Activated naive CD4-positive, alpha-beta T cell treated with anti-CD3 and anti-CD28 coated beads, Interleukin-2, amount 10 ng/mL, durations not matched to agents 7 days and 5 days (primary cell): ENCODE results near the gene CAVIN1.
"Not testable (repeated sequence)": the region's sequence is repeated elsewhere in the genome, so short reads cannot be mapped to it uniquely, and the experiment has no call there.

Experiments used
- CTCF ChIA-PET: fragments of 350-600 bp; sonication (Branson Sonifier 250); formaldehyde crosslinking; loops from one replicate; lab custom pipeline; 2021; ENCODE audit warnings: antibody characterized with exemption; lab: Charles Lee
- DNase-seq: peaks from one replicate; pipeline ENCODE4 v3.0.0-alpha.2; 2020
- H3K27ac Mint-ChIP-seq: one replicate; pipeline ENCODE4 v1.8.0; 2021; ENCODE audit warnings: mild to moderate bottlenecking, moderate library complexity, mixed read lengths
- H3K27me3 Mint-ChIP-seq: one replicate; pipeline ENCODE4 v1.8.0; 2021; ENCODE audit warnings: mild to moderate bottlenecking, mixed read lengths
- H3K36me3 Mint-ChIP-seq: one replicate; pipeline ENCODE4 v1.8.0; 2021; ENCODE audit warnings: mixed read lengths
- H3K4me1 Mint-ChIP-seq: one replicate; pipeline ENCODE4 v1.8.0; 2021; ENCODE audit warnings: mixed read lengths
- H3K4me3 Mint-ChIP-seq: one replicate; pipeline ENCODE4 v1.8.0; 2021; ENCODE audit warnings: mild to moderate bottlenecking, moderate library complexity, mixed read lengths
- H3K9me3 Mint-ChIP-seq: one replicate; pipeline ENCODE4 v1.8.0; 2021; ENCODE audit warnings: mixed read lengths

Gene CAVIN1

GRCh38 chr17:42449838-42450237 is 26.8 kb upstream of the CAVIN1 start:
- H3K4me1 Mint-ChIP-seq, H3K9me3 Mint-ChIP-seq, H3K36me3 Mint-ChIP-seq, H3K27ac Mint-ChIP-seq, DNase-seq, CTCF ChIA-PET, H3K4me3 Mint-ChIP-seq: not testable (repeated sequence)
- peaks cover 37% of the 10 kb centered on the region for H3K27me3 Mint-ChIP-seq

GRCh38 chr17:42449176-42449575 is 26.1 kb upstream of the CAVIN1 start:
- H3K4me1 Mint-ChIP-seq, H3K4me3 Mint-ChIP-seq, H3K9me3 Mint-ChIP-seq, H3K27ac Mint-ChIP-seq, H3K36me3 Mint-ChIP-seq, CTCF ChIA-PET, DNase-seq: not testable (repeated sequence)
- peaks cover 36% of the 10 kb centered on the region for H3K27me3 Mint-ChIP-seq

- H3K4me1 Mint-ChIP-seq = peaks cover 8% of the 10 kb centered on the region
- CTCF ChIA-PET = interaction anchor here (1.2 to 10.1 kb wide), 4 partner anchors 14 to 76 kb away, joined by 3 to 76 read pairs (median 5); no protein-coding TSS in a partner anchor
- no peaks in the 10 kb centered on the region for H3K9me3 Mint-ChIP-seq
- H3K36me3 Mint-ChIP-seq = no peaks in the 10 kb centered on the region
- H3K27ac Mint-ChIP-seq = no peak overlapping the region
- no peak for DNase-seq
- peaks cover 43% of the 10 kb centered on the region for H3K27me3 Mint-ChIP-seq
- H3K4me3 Mint-ChIP-seq = no peak overlapping the region
Observed at GRCh38 chr17:42442196-42442565, 19.1 kb upstream of the CAVIN1 start.

- Mint-ChIP-seq H3K36me3 (no peaks in the 10 kb centered on the region), H3K4me3 (no peak overlapping the region), H3K27me3 (peaks cover 41% of the 10 kb centered on the region), H3K27ac (no peak overlapping the region), H3K4me1 (peaks cover 8% of the 10 kb centered on the region), H3K9me3 (no peaks in the 10 kb centered on the region)
- CTCF ChIA-PET = interaction anchor here (0.9 to 10.1 kb wide), 9 partner anchors 8 to 77 kb away, joined by 3 to 76 read pairs (median 3); no protein-coding TSS in a partner anchor
- no peak for DNase-seq
Observed at GRCh38 chr17:42441371-42442195, 18.5 kb upstream of the CAVIN1 start.

- CTCF ChIA-PET = interaction anchor here (0.8 to 10.1 kb wide), 10 partner anchors 11 to 80 kb away, joined by 3 to 76 read pairs (median 4); partner anchors contain the start of gene CAVIN1
- no peaks in the 10 kb centered on the region for H3K36me3 Mint-ChIP-seq
- H3K9me3 Mint-ChIP-seq = no peaks in the 10 kb centered on the region
- H3K27ac Mint-ChIP-seq = no peak overlapping the region
- peak; percentile 66 for DNase-seq
- peaks cover 8% of the 10 kb centered on the region for H3K4me1 Mint-ChIP-seq
- peaks cover 30% of the 10 kb centered on the region for H3K27me3 Mint-ChIP-seq
- no peak overlapping the region for H3K4me3 Mint-ChIP-seq
Observed at GRCh38 chr17:42438600-42439567, 15.8 kb upstream of the CAVIN1 start.

GRCh38 chr17:42436391-42436790 is 13.3 kb upstream of the CAVIN1 start:
- peaks cover 1% of the 10 kb centered on the region for H3K4me1 Mint-ChIP-seq
- CTCF ChIA-PET = interaction anchor here (10.1 kb wide), 1 partner anchor 82 kb away, joined by 76 read pairs; no protein-coding TSS in a partner anchor
- no peak overlapping the region for H3K4me3 Mint-ChIP-seq

GRCh38 chr17:42431758-42432161 is 8.7 kb upstream of the CAVIN1 start:
- Mint-ChIP-seq H3K9me3 (no peaks in the 10 kb centered on the region), H3K27me3 (peaks cover 59% of the 10 kb centered on the region), H3K4me1 (no peaks in the 10 kb centered on the region), H3K36me3 (no peaks in the 10 kb centered on the region), H3K4me3 (no peak overlapping the region), H3K27ac (no peak overlapping the region)
- no peak for DNase-seq
- CTCF ChIA-PET = interaction anchor here (1.0 to 1.8 kb wide), 4 partner anchors 12 to 118 kb away, joined by 3 to 5 read pairs (median 4); no protein-coding TSS in a partner anchor

More at GRCh38 chr17:42436391-42436790, 13.3 kb upstream of the CAVIN1 start:
- DNase-seq = no peak
- H3K27ac Mint-ChIP-seq = no peak overlapping the region
- H3K36me3 Mint-ChIP-seq = no peaks in the 10 kb centered on the region
- H3K27me3 Mint-ChIP-seq = peaks cover 29% of the 10 kb centered on the region
- no peaks in the 10 kb centered on the region for H3K9me3 Mint-ChIP-seq

- Mint-ChIP-seq H3K4me1 (no peaks in the 10 kb centered on the region), H3K27ac (no peak overlapping the region), H3K36me3 (no peaks in the 10 kb centered on the region), H3K4me3 (no peak overlapping the region), H3K9me3 (no peaks in the 10 kb centered on the region), H3K27me3 (peaks cover 76% of the 10 kb centered on the region)
- CTCF ChIA-PET = interaction anchor here (0.8 to 4.1 kb wide), 5 partner anchors 11 to 98 kb away, joined by 4 to 36 read pairs (median 5); no protein-coding TSS in a partner anchor
- DNase-seq = no peak
Observed at GRCh38 chr17:42429726-42430447, 6.8 kb upstream of the CAVIN1 start.

- CTCF ChIA-PET = interaction anchor here (0.7 to 4.1 kb wide), 9 partner anchors 10 to 208 kb away, joined by 3 to 36 read pairs (median 4); no protein-coding TSS in a partner anchor
- Mint-ChIP-seq H3K9me3 (no peaks in the 10 kb centered on the region), H3K27me3 (peaks cover 86% of the 10 kb centered on the region), H3K36me3 (no peaks in the 10 kb centered on the region), H3K27ac (no peak overlapping the region), H3K4me1 (peaks cover 3% of the 10 kb centered on the region), H3K4me3 (no peak overlapping the region)
- peak; percentile 58 for DNase-seq
Observed at GRCh38 chr17:42428141-42428944, 5.3 kb upstream of the CAVIN1 start.

- Mint-ChIP-seq H3K27me3 (peaks cover 94% of the 10 kb centered on the region), H3K4me3 (no peak overlapping the region), H3K27ac (no peak overlapping the region), H3K9me3 (no peaks in the 10 kb centered on the region), H3K4me1 (peaks cover 17% of the 10 kb centered on the region), H3K36me3 (no peaks in the 10 kb centered on the region)
- CTCF ChIA-PET = interaction anchor here (1.0 to 1.6 kb wide), 2 partner anchors 10 to 95 kb away, joined by 3 to 5 read pairs; no protein-coding TSS in a partner anchor
- no peak for DNase-seq
Observed at GRCh38 chr17:42424991-42425610, 2.0 kb upstream of the CAVIN1 start.

GRCh38 chr17:42423766-42424165 is 710 bp upstream of the CAVIN1 start:
- Mint-ChIP-seq H3K9me3 (no peaks in the 10 kb centered on the region), H3K27me3 (peaks cover 95% of the 10 kb centered on the region), H3K4me3 (peak overlapping the region; percentile 15), H3K27ac (no peak overlapping the region), H3K4me1 (peaks cover 17% of the 10 kb centered on the region), H3K36me3 (no peaks in the 10 kb centered on the region)
- no peak for DNase-seq
- CTCF ChIA-PET = interaction anchor here (0.6 to 1.6 kb wide), 4 partner anchors 16 to 112 kb away, joined by 3 to 5 read pairs (median 4); partner anchors contain the start of gene NAGLU

GRCh38 chr17:42422412-42422957 is 571 bp downstream of the CAVIN1 start:
- H3K27me3 Mint-ChIP-seq = peaks cover 86% of the 10 kb centered on the region
- DNase-seq = peak; percentile 52
- H3K36me3 Mint-ChIP-seq = no peaks in the 10 kb centered on the region
- H3K4me3 Mint-ChIP-seq = peak overlapping the region; percentile 63
- CTCF ChIA-PET = interaction anchor here (0.8 to 1.6 kb wide), 7 partner anchors 17 to 105 kb away, joined by 3 to 11 read pairs (median 5); no protein-coding TSS in a partner anchor
- peaks cover 17% of the 10 kb centered on the region for H3K4me1 Mint-ChIP-seq
- H3K9me3 Mint-ChIP-seq = no peaks in the 10 kb centered on the region
- H3K27ac Mint-ChIP-seq = no peak overlapping the region
